ENCODE data around the gene MPIG6B. TPM values are rescaled to one million over a fixed set of nuclear protein-coding genes. Genes with fewer than 3 reads are reported as not detected.

The MPIG6B gene
- total RNA-seq, 1 donor from 2014 or later, result not detected

DNA sequence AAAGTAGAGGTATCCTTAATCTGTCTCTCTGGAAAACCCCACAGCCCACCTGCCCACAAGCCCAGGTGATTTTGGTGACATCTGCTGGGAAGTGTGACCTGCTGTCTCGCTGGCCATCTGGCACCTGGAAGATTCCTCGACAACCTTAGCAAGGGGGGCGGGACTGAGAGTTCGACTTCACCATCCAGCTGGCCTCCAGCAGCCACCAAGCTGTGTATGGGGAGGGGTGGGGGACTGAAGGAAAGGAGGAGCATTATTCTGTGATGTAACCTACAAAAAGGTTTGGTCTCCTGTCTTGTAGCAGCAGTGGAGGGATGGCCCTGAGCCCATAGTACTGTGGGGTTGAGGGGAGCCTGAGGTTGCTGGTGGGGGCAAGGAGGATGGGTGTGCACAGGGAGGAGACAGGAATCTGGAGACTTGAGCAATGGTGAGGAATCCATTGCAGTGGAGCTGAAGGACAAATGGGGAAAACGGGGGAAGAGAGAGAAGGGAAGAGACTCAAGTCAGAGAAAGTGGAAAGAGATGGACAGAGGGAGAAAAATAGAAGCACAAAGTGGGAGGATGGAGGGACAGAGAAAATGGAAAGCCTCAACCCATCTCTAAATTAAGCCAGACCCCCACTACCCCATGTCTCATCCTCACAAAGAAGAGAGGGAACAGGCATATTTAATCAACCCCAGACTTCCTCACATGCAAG, 12.5 kb upstream of the MPIG6B start:
- Mint-ChIP-seq H3K4me1 (ENCODE audit: unreplicated experiment) (no peaks in the 10 kb centered on the region), H3K27me3 (ENCODE audit: unreplicated experiment) (no peaks in the 10 kb centered on the region), H3K36me3 (ENCODE audit: low read depth, unreplicated experiment) (no peaks in the 10 kb centered on the region), H3K27ac (ENCODE audit: unreplicated experiment) (no peak overlapping the region), H3K9me3 (ENCODE audit: unreplicated experiment) (no peaks in the 10 kb centered on the region), H3K4me3 (ENCODE audit: unreplicated experiment) (no peak overlapping the region)
- no peak for DNase-seq (ENCODE audit: low spot score)
- TF ChIP-seq, protein P1, sequence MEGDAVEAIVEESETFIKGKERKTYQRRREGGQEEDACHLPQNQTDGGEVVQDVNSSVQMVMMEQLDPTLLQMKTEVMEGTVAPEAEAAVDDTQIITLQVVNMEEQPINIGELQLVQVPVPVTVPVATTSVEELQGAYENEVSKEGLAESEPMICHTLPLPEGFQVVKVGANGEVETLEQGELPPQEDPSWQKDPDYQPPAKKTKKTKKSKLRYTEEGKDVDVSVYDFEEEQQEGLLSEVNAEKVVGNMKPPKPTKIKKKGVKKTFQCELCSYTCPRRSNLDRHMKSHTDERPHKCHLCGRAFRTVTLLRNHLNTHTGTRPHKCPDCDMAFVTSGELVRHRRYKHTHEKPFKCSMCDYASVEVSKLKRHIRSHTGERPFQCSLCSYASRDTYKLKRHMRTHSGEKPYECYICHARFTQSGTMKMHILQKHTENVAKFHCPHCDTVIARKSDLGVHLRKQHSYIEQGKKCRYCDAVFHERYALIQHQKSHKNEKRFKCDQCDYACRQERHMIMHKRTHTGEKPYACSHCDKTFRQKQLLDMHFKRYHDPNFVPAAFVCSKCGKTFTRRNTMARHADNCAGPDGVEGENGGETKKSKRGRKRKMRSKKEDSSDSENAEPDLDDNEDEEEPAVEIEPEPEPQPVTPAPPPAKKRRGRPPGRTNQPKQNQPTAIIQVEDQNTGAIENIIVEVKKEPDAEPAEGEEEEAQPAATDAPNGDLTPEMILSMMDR (IDR thresholded peaks at IDR 0.05; ENCODE audit: unreplicated experiment), result no peak

DNA sequence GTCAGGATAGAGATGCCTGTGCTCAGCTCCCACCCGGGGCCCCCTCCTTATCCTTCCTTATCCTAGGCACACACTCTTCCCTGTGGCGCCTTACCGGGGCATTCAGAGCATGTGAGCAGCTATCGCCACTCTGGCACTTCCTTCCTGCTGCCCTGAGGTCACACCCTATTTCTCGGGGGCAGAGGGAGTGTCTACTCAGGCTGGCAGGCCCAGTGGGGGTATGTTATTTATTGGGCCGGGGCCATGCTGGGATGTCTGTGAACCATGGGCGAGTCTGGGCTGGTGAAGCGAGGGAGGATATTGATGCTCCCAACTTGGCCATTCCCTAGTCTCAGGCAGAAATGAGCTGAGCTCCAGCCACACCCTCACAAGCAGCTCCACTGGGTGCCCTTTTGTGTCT, 11.9 kb upstream of the MPIG6B start:
- no peaks in the 10 kb centered on the region for H3K27me3 Mint-ChIP-seq (ENCODE audit: unreplicated experiment)
- TF ChIP-seq, protein P1 (IDR thresholded peaks at IDR 0.05; ENCODE audit: unreplicated experiment), result no peak
- DNase-seq (ENCODE audit: low spot score), result no peak
- H3K9me3 Mint-ChIP-seq (ENCODE audit: unreplicated experiment), result no peaks in the 10 kb centered on the region
- H3K4me1 Mint-ChIP-seq (ENCODE audit: unreplicated experiment), result no peaks in the 10 kb centered on the region
- no peak overlapping the region for H3K27ac Mint-ChIP-seq (ENCODE audit: unreplicated experiment)
- no peaks in the 10 kb centered on the region for H3K36me3 Mint-ChIP-seq (ENCODE audit: low read depth, unreplicated experiment)
- H3K4me3 Mint-ChIP-seq (ENCODE audit: unreplicated experiment), result no peak overlapping the region

DNA sequence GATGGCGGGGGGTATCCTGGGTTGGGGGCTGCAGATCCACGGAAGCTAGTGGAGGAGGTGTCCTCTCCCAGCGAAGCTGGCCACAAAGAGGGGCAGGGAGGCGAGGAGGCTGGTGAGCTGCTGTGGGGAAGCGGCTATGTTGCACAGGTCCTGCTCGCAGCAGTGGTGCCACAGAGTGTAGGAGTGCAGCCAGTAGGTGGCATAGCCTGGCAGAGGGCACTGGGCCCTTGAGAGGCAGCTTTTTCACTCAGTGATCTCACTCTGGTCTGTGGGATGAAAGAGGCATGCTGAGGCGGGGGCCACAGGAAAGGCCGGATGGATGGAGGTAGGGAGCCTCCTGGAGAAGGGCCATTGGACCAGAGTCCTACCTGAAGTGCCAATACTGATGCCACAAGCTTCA, 10.9 kb upstream of the MPIG6B start:
- Mint-ChIP-seq H3K4me1 (ENCODE audit: unreplicated experiment) (no peaks in the 10 kb centered on the region), H3K4me3 (ENCODE audit: unreplicated experiment) (no peak overlapping the region)
- no peak for DNase-seq (ENCODE audit: low spot score)

DNA sequence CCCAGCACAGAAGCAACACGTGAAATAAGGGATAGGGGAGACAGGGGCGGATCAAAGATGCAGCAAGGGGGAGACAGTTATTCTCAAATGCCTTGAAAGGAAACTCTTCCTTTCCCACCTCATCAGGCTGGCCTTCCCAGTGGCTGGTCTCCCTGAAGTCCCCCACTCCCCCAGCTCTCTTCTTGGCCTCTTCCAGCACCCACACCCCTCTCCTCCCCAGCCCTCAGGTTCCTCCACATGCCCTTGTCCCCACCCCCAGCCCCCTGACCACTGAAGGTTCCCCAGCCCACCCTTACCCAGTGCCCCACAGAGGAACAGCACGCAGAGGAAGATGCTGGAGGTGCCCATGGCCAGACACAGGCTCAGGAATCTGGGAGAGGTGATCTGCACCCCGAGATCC, 9.7 kb upstream of the MPIG6B start:
- Mint-ChIP-seq H3K27me3 (ENCODE audit: unreplicated experiment) (peaks cover 3% of the 10 kb centered on the region), H3K36me3 (ENCODE audit: low read depth, unreplicated experiment) (no peaks in the 10 kb centered on the region), H3K4me3 (ENCODE audit: unreplicated experiment) (no peak overlapping the region), H3K9me3 (ENCODE audit: unreplicated experiment) (no peaks in the 10 kb centered on the region), H3K4me1 (ENCODE audit: unreplicated experiment) (no peaks in the 10 kb centered on the region), H3K27ac (ENCODE audit: unreplicated experiment) (no peak overlapping the region)
- no peak for DNase-seq (ENCODE audit: low spot score)
- TF ChIP-seq, protein P1 (IDR thresholded peaks at IDR 0.05; ENCODE audit: unreplicated experiment), result no peak

More for the DNA sequence above, 10.9 kb upstream of the MPIG6B start:
- TF ChIP-seq, protein P1 (IDR thresholded peaks at IDR 0.05; ENCODE audit: unreplicated experiment), result no peak
- H3K9me3 Mint-ChIP-seq (ENCODE audit: unreplicated experiment), result no peaks in the 10 kb centered on the region
- no peak overlapping the region for H3K27ac Mint-ChIP-seq (ENCODE audit: unreplicated experiment)
- no peaks in the 10 kb centered on the region for H3K27me3 Mint-ChIP-seq (ENCODE audit: unreplicated experiment)
- H3K36me3 Mint-ChIP-seq (ENCODE audit: low read depth, unreplicated experiment), result no peaks in the 10 kb centered on the region

DNA sequence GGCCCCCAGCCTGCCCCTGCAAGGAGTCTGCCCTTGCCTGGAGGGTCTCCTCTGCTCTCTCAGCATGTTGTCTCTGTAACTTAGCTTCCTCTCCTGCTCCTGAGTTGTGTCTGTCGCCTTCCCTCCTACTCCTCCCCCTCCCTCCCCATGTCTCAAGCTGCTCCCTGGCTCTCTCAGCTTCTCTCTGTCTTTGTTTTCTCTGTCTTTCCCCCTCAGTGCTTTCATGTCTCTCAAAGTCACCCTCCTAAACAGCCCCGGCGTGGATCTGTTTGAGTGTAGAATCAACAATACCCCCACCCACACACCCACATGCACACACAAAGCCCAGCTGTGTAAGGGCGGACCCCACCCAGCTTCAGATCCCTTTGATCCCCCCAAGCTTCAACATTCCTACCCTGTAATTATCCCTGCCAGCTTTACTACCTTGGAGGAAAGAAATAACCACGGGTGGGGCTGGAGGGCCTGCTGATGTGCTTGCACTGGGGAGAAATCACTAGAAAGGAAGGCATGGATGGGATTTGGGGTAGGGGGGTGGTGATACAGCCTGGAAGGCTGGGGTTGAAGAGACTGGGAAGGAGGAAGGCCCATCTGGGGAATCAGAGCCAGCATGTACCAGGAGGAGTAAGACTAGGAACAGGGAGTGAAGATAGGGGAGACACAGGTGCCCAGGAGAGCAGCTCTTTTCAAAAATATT, 9.0 kb upstream of the MPIG6B start:
- H3K27me3 Mint-ChIP-seq (ENCODE audit: unreplicated experiment), result peaks cover 3% of the 10 kb centered on the region
- no peak overlapping the region for H3K4me3 Mint-ChIP-seq (ENCODE audit: unreplicated experiment)
- H3K4me1 Mint-ChIP-seq (ENCODE audit: unreplicated experiment), result no peaks in the 10 kb centered on the region
- no peaks in the 10 kb centered on the region for H3K9me3 Mint-ChIP-seq (ENCODE audit: unreplicated experiment)
- no peaks in the 10 kb centered on the region for H3K36me3 Mint-ChIP-seq (ENCODE audit: low read depth, unreplicated experiment)
- no peak for DNase-seq (ENCODE audit: low spot score)
- no peak overlapping the region for H3K27ac Mint-ChIP-seq (ENCODE audit: unreplicated experiment)
- TF ChIP-seq, protein P1 (IDR thresholded peaks at IDR 0.05; ENCODE audit: unreplicated experiment), result no peak

Data from endothelial cell (in vitro differentiated cells).